Stimulated activated naive CD8-positive, alpha-beta T cell treated with anti-CD3 and anti-CD28 coated beads, Interleukin-15, Interleukin-2, amounts not matched to agents 100 U/mL and 50 U/mL, for 24 hours (primary cell): ENCODE data around the gene CCDC24.

Experiments
- ATAC-seq: fragments of 150-1000 bp; cut with Tn5 transposase; one replicate; pipeline ENCODE4 v1.10.0; 2021
- DNase-seq: peaks from one replicate; pipeline ENCODE4 v3.0.0; 2021

CCDC24 gene

DNA sequence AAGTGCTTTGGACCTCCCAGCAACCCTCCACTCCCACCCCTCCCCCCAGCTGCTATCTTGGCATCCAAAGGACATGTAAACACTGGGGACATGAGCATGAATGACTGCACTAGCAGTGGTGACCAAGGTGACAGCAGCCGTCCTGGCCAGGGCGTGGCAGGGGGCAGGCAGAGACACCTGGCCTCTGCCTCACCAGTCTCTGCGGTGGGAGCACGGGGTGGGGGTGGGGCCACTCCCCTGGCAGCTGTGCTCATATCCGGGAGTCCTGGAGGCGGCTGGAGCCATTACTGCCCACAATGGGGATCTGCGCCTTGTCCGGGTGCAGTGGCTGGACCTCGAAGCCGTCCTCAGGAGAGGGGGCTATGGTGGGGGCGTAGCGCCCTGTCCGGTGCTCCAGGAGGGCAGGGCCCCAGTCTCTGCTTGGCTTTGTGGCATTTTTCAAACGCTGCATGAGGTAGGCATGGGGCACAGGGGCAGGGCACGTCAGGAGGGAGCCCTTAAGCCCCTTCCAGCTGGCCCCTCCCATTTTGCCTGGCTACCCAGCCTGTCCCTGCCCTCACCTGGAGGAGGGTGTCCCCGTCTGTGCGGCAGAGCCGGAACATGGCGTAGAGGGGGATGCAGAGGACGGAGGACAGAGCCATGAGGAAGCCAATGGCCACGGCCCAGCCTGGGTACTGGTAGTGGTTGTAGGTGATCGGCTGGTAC lies 6.0 kb downstream of the CCDC24 start:
- DNase-seq, result no peak
- no peak for ATAC-seq

DNA sequence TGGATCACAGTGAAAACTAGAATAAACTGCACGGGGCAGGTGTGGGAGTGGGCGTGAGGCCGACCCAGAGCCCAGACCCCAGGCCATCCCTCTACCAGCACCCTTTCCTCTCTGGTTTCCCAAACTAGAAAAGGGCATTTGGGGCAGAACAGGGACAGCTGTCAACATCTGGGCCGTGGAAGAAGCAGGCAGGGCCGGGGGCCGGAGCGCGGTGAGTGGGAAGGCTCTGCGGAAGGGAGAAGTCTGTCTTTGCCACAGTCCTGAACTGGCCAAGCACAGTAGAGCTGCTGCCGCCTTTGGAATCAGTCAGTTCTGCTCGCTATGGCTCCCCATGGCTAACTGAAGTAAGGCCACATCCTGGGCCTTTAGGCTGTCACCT lies 6.6 kb downstream of the CCDC24 start:
- DNase-seq (no peak), ATAC-seq (no peak)

DNA sequence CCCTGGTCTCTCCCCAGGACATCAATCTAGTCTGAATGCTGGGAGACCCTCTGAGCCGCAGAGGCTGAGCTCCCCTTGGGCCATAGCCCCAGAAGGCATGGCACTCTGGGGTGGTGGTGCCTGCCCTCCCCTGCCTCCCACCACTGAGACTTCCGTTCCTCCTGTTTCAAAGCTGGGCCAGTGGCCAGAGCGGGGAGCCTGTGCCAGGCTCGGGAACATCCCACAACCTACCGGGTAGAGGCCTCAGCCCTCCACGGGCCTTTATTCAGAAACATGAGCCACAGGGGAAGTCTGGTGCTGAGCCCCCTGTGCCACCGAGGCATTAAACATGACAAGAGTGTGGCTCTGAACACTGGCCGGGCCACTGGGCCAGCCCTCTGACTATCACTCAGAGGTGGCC lies 8.1 kb downstream of the CCDC24 start:
- no peak for ATAC-seq
- DNase-seq, result no peak

DNA sequence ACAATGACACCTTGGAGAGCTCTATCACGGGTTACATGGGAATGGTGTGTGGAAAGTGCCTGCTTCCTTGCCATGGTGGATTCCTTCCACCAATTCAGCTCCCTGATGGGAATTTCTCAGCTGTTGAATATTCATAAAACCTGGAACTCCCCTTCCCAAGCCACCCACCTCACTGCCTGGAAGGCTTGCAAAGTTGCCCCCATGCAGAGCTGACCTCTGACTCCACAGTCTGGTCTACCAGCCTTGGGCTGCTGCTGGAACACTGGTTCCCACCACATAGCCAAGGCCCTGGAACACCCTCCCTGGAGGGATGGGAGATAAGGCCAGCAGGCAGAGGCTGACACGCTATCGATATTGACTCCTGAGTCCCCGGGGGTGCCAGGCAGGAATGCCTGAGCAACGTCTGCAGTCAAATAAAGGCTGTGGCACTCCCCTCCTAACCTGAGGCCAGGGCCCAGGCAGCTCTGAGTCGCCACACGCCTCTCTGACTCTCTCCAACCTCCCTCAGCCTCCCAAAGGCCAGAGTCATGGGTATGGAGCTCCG lies 8.8 kb downstream of the CCDC24 start:
- no peak for DNase-seq
- ATAC-seq, result no peak

DNA sequence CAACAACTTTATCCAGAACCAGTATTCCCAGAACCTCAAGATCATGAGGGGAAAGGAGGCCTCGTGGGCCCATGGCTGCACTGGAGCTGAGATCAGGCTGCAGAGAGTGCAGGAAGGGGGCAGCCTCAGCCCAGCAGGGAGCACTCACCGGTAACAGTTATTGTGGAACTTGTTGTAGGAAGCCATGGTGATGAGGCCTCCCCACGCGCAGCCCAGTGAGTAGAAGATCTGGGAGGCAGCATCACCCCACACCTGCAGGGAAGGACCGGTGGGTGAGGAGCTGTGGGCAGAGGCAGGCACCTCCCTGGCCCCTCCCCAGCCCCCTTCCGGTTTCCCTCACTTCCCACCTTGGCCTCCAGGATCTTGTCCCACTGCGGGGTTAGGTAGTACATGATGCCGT lies 10.8 kb downstream of the CCDC24 start:
- ATAC-seq, result no peak
- no peak for DNase-seq

DNA sequence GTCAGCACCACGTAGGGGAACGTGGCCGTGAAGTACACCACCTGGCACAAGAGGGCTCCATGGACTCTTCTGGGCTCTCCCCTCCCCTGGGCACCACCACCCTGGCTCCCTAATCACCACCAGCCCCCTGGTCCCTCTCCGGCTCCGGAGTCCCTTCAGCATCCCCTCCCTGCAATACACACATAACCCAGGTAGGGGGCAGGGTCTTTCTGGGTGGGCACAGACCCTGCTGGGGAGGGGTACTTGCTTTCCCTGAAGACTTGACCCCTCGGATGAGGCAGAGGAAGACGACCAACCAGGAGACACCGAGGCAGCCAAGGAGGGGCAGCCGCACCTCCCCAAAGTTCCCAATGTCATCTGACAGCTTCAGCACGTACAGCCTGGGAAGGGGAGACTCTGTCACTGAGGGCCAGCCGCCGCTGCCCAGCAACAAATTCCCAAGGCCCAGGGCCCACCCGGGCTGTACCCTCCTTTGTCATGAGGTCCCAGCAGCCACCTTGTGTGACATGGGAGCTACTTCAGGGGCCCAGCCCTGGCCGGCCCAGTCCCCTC lies 11.3 kb downstream of the CCDC24 start:
- ATAC-seq, result no peak
- no peak for DNase-seq

DNA sequence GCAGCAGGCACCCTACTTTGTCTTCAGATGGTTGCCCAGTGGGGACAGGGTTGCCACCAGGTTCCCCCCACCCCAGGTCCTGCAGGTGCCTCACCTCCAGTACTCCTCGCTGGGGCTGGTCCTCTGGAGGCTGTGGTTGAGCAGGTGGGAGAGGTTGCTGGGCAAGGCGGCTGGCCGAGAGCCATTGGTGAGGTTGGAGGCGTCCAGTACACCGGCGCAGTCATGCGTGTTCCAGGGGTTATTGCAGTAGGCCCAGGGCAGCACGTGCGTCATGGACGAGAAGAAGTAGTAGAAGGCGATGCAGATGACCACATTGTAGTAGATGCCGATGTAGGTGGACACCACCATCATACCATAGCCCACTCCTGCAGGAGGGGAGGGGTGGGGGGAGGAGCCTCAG lies 16.9 kb downstream of the CCDC24 start:
- DNase-seq, result no peak
- no peak for ATAC-seq

DNA sequence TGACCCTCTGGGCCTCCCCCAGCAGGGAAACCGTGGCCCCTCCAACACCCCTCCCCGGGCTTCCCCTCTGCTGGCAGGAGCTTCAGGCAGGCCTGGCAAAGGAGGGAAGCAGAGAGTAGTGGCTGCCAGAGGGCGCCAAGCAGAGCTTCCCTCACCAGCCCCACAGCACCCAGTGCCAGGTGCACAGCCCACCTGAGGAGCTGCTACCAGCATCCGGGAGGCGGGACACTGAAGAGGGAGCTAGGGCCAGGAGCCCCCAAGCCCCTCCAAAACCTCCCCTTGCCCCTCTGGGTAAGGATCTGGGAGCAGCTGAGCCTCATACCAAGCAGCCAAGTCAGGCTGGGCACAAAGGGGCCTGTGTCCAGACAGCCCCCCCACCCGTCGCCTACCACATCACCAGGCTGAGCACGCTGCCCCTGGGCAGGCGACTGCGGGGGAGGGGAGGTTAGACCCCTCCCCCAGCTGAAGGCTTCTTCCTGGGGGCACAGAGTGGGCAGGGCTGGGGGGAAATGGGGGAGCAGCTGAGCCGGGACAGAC lies 19.6 kb downstream of the CCDC24 start:
- ATAC-seq (no peak), DNase-seq (no peak)

DNA sequence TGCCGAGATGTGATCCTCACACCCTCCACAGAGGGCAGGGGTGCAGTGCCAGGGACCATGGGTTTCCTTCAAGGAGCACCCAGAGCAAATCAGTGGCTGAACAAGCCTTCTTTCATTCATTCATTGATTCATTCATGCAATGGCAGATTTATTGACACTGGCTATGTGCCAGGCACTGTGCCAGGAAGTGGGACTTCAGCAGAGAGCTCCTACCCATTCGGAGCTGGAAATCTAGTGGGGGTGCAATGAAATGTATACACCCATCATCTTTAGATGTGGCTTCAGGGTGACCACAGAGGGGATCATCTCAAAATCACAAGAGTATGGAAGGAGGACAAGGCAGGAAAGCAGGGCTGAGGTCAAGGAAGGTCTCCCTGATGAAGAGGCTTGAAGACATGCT lies 21.0 kb downstream of the CCDC24 start:
- ATAC-seq, result no peak
- no peak for DNase-seq

DNA sequence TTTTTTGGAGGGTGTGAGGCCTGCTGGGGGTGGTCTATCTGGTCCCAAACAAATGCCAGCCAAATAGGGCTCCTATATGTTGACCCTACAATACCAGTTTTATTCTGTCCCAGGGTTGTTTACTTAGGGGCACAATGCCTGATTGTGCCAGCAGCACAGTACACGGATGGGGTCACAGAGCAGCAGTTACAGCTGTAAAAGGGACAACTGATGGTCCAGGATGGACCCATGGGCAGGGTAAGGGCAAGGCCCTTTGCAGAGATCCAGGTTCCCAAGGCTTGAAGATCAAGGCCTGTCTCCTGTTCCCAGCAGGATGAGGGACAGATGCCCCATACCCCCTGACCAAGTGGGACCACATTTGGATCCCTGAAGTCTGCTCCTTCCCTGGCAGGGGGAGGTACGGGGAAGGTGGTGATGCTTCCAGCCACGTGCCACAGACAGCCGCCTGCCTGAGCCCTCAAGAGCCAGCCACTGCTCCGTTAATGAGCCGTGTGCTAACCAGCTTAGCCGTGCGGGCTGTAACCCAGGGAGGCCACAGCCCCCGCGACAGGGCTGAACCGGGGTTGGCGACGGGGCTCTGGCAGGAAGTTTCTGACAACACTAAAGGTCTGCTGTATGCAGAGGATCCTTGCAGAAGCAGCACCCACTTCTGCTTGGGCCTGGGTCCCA lies 21.7 kb downstream of the CCDC24 start:
- ATAC-seq (no peak), DNase-seq (no peak)

DNA sequence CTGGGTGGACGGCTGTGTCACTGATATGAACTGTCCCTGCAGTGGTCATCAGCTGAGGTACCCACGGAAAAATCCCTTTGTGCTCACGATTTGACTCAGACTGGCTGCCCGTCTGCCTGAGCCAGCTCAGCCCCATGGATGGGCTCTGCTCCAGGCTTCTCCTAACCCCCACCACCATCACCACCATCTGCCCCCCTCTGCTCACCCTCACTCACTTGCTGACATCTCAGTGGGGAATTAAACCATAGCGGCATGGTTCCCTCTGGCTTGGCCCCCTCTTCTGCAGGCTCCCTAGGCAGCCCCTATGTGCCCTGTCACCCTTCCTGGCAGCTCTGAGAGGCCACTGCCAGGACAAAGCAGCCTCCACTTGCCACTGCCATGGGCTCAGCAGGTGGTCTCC lies 22.6 kb downstream of the CCDC24 start:
- DNase-seq, result no peak
- no peak for ATAC-seq

DNA sequence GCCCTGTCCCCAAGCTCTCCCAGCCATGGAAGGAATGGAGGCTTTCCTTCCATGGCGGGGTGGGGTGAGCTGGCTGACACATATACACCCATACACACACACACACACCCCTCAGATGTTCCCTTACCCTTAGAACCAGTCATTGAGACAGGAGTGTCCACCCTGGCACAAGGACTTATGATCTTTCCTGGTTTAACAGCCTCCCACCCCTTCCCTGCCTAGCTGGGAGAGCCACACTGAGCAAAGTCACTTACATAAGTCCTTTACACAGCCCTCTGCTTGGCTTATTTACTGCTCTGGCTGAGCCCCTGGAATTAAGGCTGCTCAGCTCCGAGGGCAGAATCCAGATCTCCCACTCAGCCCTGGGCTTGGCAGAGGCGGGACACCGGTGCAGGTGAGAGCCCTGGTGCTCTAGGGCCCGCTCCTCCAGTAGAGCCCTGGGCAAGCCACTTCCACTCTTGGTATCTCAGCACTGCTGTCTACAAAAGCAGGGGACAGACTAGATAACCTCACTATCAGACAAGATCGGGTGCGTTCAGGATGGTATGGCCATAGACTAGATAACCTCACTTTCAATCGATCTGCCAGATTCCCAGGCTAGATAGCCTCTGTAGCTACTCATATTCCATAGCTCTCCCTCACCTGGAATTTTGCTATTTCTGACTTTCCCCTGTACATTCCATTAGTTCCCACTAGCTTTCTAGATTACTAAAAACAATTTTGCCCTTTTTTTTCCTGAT lies 23.1 kb downstream of the CCDC24 start:
- DNase-seq (no peak), ATAC-seq (no peak)

DNA sequence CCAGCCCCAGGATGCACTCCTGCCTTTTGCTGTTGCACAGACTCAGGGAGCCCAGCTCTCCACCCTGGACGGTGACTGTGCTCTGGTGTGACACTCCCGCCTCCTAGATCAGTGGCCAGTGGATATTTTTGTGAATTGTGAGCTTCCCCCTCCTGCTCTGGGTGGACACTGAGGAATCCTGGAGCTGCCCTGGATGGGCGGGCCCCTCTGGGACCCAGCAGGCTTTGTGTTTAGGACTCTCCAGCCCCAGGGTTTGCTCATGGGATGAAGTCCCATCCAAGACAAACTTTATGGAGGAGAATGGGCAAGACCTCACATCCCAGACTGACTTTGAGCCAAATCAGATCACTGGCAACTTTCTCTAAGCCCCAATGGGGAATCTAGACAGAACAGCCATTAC lies 23.8 kb downstream of the CCDC24 start:
- ATAC-seq (no peak), DNase-seq (no peak)

DNA sequence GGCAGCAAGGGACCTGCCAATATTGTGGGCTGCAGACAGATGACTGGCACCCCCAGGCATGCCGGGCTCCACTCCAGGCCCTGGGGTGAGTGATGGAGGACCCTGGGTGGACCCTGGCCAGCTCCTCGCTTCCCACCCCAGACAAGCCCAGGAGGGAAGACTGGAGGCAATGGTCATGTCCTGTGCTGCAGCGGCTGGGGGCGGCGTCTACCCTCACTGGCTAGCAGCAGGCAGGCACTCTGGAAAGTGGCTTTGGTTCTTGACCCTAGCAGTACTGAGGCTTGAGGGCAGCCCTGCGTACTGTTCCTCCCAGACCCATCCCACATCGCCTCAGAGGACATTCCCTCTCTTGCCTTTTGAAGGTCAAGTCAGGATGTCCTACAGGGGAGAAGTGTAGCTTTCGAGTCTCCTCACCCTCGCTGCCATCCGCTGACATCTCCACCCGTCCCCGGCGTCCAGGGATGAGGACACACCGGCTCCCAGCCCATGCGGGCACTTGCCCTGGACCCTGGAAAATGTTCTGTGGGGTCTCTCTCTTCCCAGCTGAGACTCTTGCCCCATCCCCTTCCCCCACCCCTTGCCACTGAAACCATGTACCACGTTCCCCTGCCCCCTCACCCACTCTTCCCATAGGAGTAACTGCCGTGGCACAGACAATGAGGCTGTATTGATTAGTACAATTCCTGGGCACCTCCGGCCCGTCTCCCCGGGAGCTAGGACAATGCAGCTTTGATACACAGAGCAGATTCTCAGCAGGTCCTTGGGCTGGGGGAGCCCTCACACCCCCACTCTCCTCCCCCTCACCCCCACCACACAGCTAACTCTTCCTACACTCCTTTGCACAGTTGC lies 24.9 kb downstream of the CCDC24 start:
- no peak for ATAC-seq
- no peak for DNase-seq

DNA sequence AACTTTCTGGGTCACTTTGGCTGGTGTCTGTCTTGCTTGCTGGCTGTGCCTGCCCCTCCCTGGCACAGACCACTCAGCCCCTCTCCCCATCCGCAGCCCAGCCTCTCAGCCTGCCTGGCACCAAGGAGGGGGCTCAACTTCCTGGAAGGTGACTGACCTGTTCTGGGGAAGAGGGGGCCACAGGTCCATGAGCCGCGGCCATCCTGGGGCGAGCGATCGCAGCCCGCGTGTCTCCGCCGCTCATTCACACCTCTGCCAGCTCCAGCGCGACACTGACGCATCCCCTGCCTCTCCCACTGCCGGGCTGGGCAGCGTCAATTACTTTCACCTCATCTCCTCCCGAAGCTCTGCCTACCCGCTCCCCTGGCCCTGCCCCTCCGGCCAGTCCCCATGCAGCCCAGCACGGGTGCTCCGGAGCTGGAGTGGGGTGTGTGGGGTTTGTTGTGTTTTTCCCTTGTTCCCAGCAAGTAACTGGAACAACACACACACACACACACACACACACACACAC lies 25.5 kb downstream of the CCDC24 start:
- DNase-seq (no peak), ATAC-seq (no peak)

DNA sequence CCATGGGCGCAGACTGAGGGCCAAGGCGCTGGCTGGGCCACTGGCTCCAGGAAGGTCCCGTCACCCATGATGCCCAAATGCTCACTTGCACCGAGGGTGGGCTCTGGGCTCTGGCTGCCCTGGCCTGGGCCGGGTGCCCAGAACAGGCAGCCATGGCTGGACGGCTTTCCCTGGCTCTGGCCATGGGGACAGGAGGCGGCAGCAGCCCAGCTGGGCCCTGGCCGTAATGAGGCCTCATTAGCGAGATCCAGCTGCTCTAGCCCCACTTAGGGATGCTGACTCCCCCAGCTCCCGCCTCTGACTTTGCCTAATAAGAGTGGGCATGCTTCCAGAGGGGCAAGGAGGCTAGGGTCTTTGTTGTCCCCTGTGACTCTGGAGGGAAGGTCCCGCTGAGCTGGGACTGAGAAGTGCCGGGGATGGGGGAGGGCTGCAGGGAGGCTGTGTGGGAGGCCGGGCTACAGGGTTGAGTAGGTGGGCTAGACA lies 28.1 kb downstream of the CCDC24 start:
- no peak for DNase-seq
- no peak for ATAC-seq

DNA sequence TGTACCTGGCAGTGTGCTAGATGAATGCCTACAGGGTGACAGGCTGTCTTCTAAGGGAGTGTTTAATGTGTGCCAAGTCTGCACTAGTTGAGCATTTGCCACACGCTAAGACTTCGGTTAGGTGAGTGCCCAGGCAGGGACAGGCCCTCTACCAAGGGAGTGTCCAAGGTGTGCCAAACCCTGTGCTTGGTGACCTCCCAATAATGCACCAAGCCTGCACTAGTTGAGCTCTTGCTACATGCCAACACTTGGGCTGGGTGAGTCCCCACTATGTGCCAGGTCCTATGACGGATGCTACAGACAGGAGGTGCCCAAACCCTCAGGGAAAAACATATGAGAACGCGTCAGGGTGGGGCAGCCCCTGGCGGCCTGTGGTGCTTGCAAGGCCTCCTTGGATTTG lies 29.1 kb downstream of the CCDC24 start:
- ATAC-seq (no peak), DNase-seq (no peak)

DNA sequence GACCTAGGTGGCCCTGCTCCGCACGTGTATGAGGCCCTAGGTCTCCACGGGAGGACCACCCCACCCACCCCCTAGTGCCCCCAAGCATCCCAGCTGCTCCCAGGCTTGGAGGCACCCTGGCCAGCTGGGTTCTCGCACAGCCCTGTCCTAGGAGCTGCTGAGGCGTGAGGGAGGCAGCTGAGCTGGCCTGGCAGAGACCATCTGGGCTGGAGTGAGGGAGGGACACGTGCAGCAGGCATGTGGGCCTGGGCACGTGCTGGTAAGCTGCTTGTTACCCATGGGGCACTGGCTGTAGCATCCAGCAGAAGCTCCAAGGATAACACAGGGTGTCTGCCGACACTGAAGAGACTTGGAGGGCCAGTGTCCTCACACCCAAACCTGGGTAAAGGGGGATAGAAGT lies 29.8 kb downstream of the CCDC24 start:
- ATAC-seq (no peak), DNase-seq (no peak)

DNA sequence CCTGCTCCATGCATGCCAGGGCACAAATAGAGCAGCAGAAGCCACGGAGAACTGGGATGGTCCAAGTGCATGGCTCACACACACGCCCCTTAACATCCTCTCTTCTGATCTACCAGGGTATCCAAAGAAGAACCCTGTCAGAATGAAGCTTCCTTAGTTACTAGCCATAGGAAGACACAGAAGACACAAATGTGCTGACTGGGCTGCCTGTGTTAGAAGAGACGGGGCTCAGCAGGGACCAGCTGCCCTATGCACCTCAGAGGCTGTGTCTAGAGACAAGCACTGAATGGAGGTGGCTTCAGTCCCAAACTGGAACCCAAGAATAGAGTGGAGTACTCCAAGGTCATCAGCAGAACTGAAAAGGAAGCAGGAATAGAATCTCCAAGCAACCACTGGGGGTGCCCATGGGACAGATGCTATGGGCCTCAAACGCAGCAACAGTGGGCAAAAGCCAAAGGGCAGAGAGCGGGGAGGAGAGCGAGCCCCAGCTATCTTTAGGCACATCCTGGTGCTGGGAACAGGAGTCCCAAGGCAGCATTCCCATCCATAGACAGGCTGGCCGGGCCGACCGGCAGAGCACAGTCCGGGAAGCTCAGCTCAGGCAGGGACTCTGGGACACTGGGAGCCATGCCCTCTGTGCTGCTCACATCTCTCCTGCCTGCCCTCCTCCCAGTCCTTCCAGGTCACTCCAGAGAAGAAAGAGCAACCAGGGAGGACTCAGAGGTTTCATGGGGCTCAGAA lies 30.4 kb downstream of the CCDC24 start:
- ATAC-seq (no peak), DNase-seq (no peak)

DNA sequence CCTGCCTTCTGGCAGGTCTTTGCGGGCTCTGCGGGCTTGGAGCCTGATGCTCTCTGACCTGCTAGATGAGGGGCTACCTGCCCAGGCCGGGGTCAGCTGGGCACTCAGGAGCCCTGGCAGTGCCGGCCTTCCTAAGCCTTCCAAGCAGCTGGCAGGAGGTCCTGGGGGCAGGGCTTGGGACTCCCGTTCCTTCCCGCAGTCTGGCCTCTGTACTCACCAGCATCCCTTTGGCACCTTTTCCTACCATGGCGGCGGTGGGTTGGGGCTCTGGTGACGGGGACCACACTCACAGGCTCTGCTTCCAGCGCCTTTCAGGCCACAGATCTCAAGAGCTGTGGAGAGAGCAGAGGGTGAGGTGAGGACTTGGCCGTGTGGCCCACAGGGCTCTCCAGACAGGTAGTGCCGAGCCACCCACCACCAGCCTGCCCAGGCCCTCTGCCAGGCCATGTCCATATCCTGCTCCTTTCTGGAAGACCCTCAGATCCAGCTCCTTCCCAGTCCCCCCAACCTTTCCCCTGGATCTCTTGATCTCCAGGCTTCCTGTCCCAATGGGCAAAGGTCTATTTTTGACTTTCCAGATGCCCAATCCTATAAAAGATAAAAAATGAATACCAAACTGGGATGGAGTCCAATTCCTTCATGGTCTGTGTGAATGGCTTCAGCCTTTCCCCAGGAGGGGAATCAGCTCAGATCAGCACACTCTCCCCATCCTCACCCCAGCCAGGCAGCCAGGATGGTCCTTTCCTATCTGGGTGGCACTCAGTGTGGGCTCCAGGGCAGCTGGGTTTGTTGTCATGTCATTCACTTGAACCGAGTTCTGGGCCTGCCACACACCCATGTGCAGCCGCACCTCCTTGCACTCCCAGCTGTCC lies 32.9 kb downstream of the CCDC24 start:
- ATAC-seq (no peak), DNase-seq (no peak)
